NT2/D1 (cell line): ENCODE data around the gene TNFRSF1A.
A peak's percentile ranks its signal among the peaks of the same experiment; 100 is the strongest.

Experiments used
- DNase-seq: peaks from one replicate; pipeline ENCODE4 v3.0.0-alpha.2; 2011; ENCODE audit warnings: low read depth, low spot score
- H3K27me3 ChIP-seq: 2 replicates; pipeline ENCODE4 v1.6.0; 2011; ENCODE audit warnings: mild to moderate bottlenecking; ENCODE audit not compliant: insufficient read length, insufficient read depth
- H3K36me3 ChIP-seq: 2 replicates; pipeline ENCODE4 v1.6.1; 2011; ENCODE audit warnings: mild to moderate bottlenecking, low read length, mixed read lengths; ENCODE audit not compliant: insufficient read depth, insufficient read length
- H3K4me1 ChIP-seq: 2 replicates; pipeline ENCODE4 v1.5.1; 2011; ENCODE audit not compliant: insufficient read depth, insufficient read length
- H3K4me3 ChIP-seq: 2 replicates; pipeline ENCODE4 v1.5.1; 2011; ENCODE audit warnings: low read depth; ENCODE audit not compliant: insufficient read length
- H3K9ac ChIP-seq: 2 replicates; pipeline ENCODE4 v1.6.0; 2011; ENCODE audit warnings: low read depth; ENCODE audit not compliant: insufficient read length
- H3K9me3 ChIP-seq: 2 replicates; pipeline ENCODE4 v1.5.1; 2011; ENCODE audit warnings: mild to moderate bottlenecking, low read length; ENCODE audit not compliant: insufficient read depth
- SUZ12 ChIP-seq: IDR thresholded peaks from 2 replicates; pipeline ENCODE4 v1.6.1; 2011; ENCODE audit not compliant: insufficient read length, insufficient read depth; ENCODE audit errors: extremely low read depth
- YY1 ChIP-seq: IDR thresholded peaks from 2 replicates; pipeline ENCODE4 v1.6.1; 2011; ENCODE audit not compliant: insufficient read length, insufficient read depth
- ZNF274 ChIP-seq: IDR thresholded peaks from 2 replicates; pipeline ENCODE4 v1.6.1; 2011; ENCODE audit warnings: mild to moderate bottlenecking, low read depth, low read length

TNFRSF1A gene

DNA sequence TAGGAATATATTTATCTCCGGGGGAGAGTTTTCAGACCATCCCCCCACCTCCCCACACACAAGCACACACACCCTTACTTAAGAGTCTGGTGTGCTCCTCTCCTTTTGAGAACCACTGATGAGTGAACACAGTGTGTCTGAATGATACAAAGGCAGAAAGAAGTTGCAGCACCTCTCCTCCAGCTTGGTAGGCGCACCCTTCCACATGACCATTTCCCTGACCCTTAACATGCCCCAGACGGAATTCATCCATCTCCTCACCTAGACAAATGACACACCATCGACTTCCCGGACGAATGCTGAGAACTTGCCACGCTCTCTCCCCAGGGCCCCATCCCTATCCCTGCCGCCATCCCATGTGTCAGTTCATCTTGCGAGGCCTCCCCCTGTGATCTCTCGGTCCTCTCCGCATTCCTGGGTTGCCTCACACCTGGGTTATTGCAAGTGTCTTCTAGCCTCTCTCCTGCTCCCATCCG is 3.9 kb downstream of the TNFRSF1A start:
- Histone ChIP-seq H3K4me1 (peaks cover 55% of the 10 kb centered on the region), H3K36me3 (peaks cover 61% of the 10 kb centered on the region), H3K9ac (peak overlapping the region; percentile 34), H3K9me3 (no peaks in the 10 kb centered on the region), H3K4me3 (no peak overlapping the region), H3K27me3 (no peaks in the 10 kb centered on the region)
- DNase-seq: no peak
- TF ChIP-seq YY1 (no peak), ZNF274 (no peak), SUZ12 (no peak)

DNA sequence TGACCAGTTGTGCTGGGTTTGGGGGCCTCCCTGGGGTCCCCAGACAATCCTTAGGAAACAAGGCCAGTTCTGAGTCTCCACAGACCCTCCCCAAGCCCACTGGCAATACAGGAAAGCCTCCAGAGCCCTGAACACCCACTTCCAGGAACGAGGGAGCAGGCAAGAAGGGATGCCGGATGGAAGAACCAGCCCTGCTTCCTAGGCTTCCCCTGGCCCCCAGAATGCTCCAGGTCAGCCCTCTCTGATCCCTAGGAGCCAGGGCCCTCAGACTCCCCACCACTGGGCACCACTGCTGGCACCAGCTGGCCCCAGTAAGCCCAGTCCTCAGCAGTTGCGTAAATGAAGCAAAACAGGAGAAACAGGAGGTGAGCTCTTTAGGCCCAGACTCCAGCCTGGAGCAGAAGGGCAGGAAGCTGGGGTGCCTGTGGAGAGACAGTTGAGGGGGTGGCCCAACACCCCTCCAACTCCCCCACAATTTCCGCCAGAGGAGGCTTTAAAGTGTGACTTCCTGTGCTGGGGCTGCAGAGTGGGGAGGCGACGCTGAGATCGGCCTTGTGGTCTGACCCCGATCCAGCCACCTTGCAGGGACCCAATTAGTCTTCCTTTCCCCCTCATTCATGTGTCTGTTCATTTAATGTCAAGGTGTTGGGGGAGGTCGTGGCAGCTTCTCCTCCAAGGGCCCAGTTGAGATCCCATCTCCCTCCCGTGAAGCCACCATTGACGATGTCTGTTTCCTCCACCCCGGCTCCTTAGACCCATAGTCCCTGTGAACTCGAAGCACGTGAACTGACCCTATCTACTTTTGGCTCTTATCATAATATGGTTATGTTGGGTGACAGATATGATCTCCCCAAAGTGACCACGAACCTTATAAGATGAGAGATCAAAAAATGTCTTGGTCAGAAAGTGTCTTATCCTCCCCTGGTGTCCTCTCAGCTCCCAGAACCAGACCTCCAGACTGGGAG is 4.7 kb downstream of the TNFRSF1A start:
- Histone ChIP-seq H3K9ac (peak overlapping the region; percentile 87), H3K4me3 (peak overlapping the region; percentile 38), H3K36me3 (peaks cover 70% of the 10 kb centered on the region), H3K27me3 (no peaks in the 10 kb centered on the region), H3K4me1 (peaks cover 50% of the 10 kb centered on the region), H3K9me3 (no peaks in the 10 kb centered on the region)
- TF ChIP-seq ZNF274 (no peak), SUZ12 (no peak), YY1 (no peak)
- no peak for DNase-seq

DNA sequence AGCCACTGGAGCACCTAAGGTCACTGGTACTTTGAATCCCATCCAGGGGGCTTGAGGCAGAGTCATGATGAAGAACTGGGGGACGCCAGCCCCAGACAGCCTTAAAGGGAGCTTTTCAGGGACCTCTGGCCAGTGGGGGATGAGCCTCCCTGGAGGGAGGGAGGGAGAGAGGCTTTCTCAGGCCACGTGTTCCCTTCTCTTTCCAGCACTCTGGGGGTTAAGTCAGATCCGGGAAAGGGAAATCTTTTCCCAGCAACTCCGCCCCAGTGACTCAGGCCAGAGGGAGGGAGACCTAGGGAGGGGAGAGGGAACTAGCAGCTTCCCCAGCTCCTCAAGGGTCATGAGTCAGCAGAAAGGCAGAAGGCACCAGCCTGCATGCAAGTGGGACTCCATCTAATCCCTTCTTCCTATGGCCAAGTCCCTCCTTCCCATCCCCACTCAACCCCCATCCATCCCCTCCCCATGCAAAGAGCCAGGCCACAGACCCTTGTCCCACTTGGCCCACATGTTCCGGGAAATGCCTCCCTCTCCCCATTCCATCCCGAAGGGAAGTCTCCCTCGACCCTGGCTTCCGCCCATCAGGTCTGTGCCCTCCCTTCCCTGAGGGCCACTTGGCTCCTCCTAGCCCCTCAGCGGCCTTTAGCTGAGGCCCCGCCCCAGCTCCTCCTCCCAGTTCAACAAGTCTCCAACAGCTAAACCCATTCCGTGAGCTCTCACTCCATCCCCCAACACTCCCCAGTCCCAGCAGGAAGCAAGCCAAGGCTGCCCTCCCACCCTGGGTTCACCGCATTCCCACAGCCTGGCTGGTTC is 5.6 kb downstream of the TNFRSF1A start:
- Histone ChIP-seq H3K4me3 (peak overlapping the region; percentile 38), H3K4me1 (peaks cover 50% of the 10 kb centered on the region), H3K9ac (peak overlapping the region; percentile 87), H3K27me3 (no peaks in the 10 kb centered on the region), H3K9me3 (no peaks in the 10 kb centered on the region), H3K36me3 (peaks cover 77% of the 10 kb centered on the region)
- TF ChIP-seq SUZ12 (no peak), YY1 (no peak)
- peak; percentile 100 for DNase-seq

DNA sequence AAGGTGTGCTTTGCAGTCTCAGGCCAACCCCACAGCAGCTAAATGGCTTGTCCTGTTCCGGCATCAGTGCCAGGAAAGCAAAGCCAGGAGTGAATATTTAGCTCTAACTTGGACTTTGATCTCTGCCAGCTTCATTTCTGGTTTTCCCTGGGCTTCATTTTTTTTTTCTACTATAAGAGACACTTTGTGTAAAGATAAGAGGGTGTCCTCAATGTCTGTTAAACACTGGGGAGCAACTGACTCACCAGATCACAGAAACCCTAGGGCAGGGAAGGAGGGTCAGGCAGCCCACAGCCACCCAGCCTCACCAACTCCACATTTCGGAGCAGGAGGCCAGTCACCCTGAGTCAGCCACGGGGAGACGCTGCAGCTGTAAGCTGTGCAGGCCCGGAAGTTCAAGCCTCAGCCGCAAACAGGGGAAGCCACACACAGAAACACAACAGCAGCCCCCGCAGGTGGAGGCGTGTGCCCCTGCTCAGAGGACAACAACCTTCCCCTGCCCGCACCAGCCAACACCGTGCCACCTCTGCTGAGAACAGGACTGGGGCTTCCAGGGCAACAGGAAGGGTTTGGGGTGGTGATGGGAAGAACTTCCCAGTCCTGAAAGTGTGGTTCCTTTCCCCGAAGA is 6.3 kb downstream of the TNFRSF1A start:
- Histone ChIP-seq H3K27me3 (no peaks in the 10 kb centered on the region), H3K4me1 (peaks cover 50% of the 10 kb centered on the region), H3K36me3 (peaks cover 80% of the 10 kb centered on the region), H3K4me3 (peak overlapping the region; percentile 9), H3K9me3 (no peaks in the 10 kb centered on the region), H3K9ac (peak overlapping the region; percentile 80)
- no peak for DNase-seq
- TF ChIP-seq YY1: no peak
- TF ChIP-seq SUZ12: no peak
- TF ChIP-seq ZNF274: no peak

DNA sequence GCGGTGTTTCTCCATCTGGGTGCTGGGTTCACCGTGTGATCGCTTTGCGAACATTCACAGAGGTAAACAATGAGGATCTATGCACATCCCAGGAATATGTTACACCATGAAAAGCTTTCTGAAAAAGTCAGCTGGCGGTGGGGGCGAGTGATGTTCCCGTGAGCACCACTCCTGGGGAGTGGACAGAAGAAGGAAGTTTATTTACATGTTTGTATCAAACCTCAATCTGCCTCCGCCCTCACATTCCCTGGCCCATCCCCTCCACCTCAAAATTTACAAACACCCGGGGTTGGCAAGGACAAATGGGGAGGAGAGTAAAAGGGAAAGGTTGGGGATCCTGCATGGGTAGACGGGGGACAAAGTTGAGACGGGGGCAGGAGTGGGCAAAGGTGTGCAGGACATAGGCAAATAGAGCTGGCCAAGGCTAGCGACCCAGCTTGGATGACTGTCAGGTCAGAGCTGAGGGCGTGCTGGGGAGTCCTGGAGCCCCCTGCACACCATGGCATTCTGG is 6.9 kb downstream of the TNFRSF1A start:
- Histone ChIP-seq H3K9ac (peak overlapping the region; percentile 80), H3K27me3 (no peaks in the 10 kb centered on the region), H3K4me3 (no peak overlapping the region), H3K36me3 (peaks cover 85% of the 10 kb centered on the region), H3K4me1 (peaks cover 50% of the 10 kb centered on the region), H3K9me3 (no peaks in the 10 kb centered on the region)
- no peak for DNase-seq
- no peak for TF ChIP-seq SUZ12
- no peak for TF ChIP-seq YY1
- TF ChIP-seq ZNF274: no peak

DNA sequence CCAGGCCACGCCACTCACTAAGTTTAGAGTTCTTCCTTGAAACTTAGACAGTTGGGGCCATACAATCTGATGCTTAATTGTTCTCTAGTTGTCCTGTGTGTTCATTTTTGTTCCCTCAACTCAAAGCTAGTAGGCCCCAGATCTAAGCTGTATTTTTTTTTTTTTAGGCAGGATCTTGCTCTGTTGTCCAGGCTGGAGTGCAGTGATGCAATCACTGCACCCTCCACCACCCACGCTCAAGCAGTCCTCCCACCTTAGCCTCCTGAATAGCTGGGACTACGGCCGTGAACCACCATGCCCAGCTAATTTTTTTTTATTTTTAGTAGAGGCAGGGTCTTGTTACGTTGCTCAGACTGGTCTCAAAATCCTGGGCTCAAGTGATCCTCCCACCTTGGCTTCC is 7.5 kb downstream of the TNFRSF1A start:
- Histone ChIP-seq H3K36me3 (peaks cover 85% of the 10 kb centered on the region), H3K27me3 (no peaks in the 10 kb centered on the region), H3K4me3 (no peak overlapping the region), H3K9me3 (no peaks in the 10 kb centered on the region), H3K9ac (no peak overlapping the region), H3K4me1 (peaks cover 51% of the 10 kb centered on the region)
- TF ChIP-seq SUZ12 (no peak), YY1 (no peak), ZNF274 (no peak)
- no peak for DNase-seq
